Stimulated activated CD4-positive, alpha-beta T cell treated with anti-CD3 and anti-CD28 coated beads, Interleukin-2, amount 100 ng/mL, for 48 hours (primary cell): ENCODE results near the gene IL37.
"Not testable (repeated sequence)": the region's sequence is repeated elsewhere in the genome, so short reads cannot be mapped to it uniquely, and the experiment has no call there.

Experiments used
- DNase-seq, 2 donors: peaks; one replicate each; pipeline ENCODE4 v3.0.0-alpha.2; 2020

IL37 gene

GRCh38 chr2:112891385-112891831, 19.6 kb upstream of the IL37 start:
- no peak for DNase-seq

- no peak for DNase-seq
Observed at GRCh38 chr2:112893752-112894151, 17.2 kb upstream of the IL37 start.

- DNase-seq, result no peak
Observed at GRCh38 chr2:112896909-112897623, 13.9 kb upstream of the IL37 start.

GRCh38 chr2:112897624-112897978, 13.4 kb upstream of the IL37 start:
- no peak for DNase-seq

- not testable (repeated sequence) for DNase-seq
Observed at GRCh38 chr2:112901431-112902065, 9.4 kb upstream of the IL37 start.

- DNase-seq, result no peak
Observed at GRCh38 chr2:112902816-112903215, 8.1 kb upstream of the IL37 start.

GRCh38 chr2:112904883-112905282, 6.1 kb upstream of the IL37 start:
- DNase-seq, result no peak

- DNase-seq, result no peak
Observed at GRCh38 chr2:112906276-112906675, 4.7 kb upstream of the IL37 start.

GRCh38 chr2:112907001-112907949, 3.7 kb upstream of the IL37 start:
- no peak for DNase-seq

- not testable (repeated sequence) for DNase-seq
Observed at GRCh38 chr2:112908559-112908958, 2.4 kb upstream of the IL37 start.

GRCh38 chr2:112910219-112910618, 746 bp upstream of the IL37 start:
- no peak for DNase-seq

GRCh38 chr2:112912403-112912802, 1.4 kb downstream of the IL37 start:
- no peak for DNase-seq

GRCh38 chr2:112915300-112916144, 4.6 kb downstream of the IL37 start:
- DNase-seq, result no peak

GRCh38 chr2:112916145-112916571, 5.2 kb downstream of the IL37 start:
- DNase-seq, result peak; percentile 7 to 26

- no peak for DNase-seq
Observed at GRCh38 chr2:112916625-112917247, 5.8 kb downstream of the IL37 start.

- no peak for DNase-seq
Observed at GRCh38 chr2:112917856-112918255, 6.9 kb downstream of the IL37 start.

- no peak for DNase-seq
Observed at GRCh38 chr2:112918256-112918655, 7.3 kb downstream of the IL37 start.

- no peak for DNase-seq
Observed at GRCh38 chr2:112919086-112919485, 8.1 kb downstream of the IL37 start.

- no peak for DNase-seq
Observed at GRCh38 chr2:112920923-112921532, 10.1 kb downstream of the IL37 start.

GRCh38 chr2:112921982-112922381, 11.0 kb downstream of the IL37 start:
- DNase-seq, result no peak

- DNase-seq, result no peak
Observed at GRCh38 chr2:112923237-112923966, 12.4 kb downstream of the IL37 start.
